H1 (cell line): ENCODE results near the gene LRIG2. TPM values are rescaled to one million over a fixed set of nuclear protein-coding genes. Genes with fewer than 3 reads are reported as not detected.

Experiments
- CTCF ChIA-PET: fragments of 300-600 bp; sonication (Branson Sonifier 250); formaldehyde crosslinking; loops from one replicate; lab custom pipeline; 2021; ENCODE audit not compliant: partially characterized antibody; lab: Charles Lee
- POLR2A ChIA-PET: fragments of 300-600 bp; sonication (Branson Sonifier 250); formaldehyde crosslinking; loops from one replicate; lab custom pipeline; 2021; ENCODE audit warnings: inconsistent platforms; ENCODE audit not compliant: partially characterized antibody; lab: Charles Lee
- DNase-seq, 2 experiments: peaks; one replicate each; pipeline versions ENCODE4 v3.0.0 to v3.0.0-alpha.2; 2010 to 2022; ENCODE audit warnings: low spot score in 2 of 2, low read depth in 1 of 2, mixed read lengths in 1 of 2
- FAIRE-seq: peaks from 2 replicates; lab custom pipeline; 2011; peaks lifted over from hg19 to GRCh38; lab: Jason Lieb, UNC
- H2AFZ ChIP-seq: 2 replicates; pipeline ENCODE4 v1.8.1; 2012; ENCODE audit warnings: low read length, inconsistent platforms
- H2AK5ac ChIP-seq: 2 replicates; pipeline ENCODE4 v1.6.1; 2013; ENCODE audit warnings: low read depth, low read length
- H2BK120ac ChIP-seq: replicated peaks from 2 replicates; pipeline ENCODE3; 2013; ENCODE audit warnings: low read depth, low read length, inconsistent platforms
- H2BK12ac ChIP-seq: 2 replicates; pipeline ENCODE4 v1.6.1; 2013; ENCODE audit warnings: low read depth, low read length
- H2BK15ac ChIP-seq: 2 replicates; pipeline ENCODE4 v1.6.1; 2013; ENCODE audit warnings: low read length
- H2BK20ac ChIP-seq: 2 replicates; pipeline ENCODE4 v1.6.1; 2013; ENCODE audit warnings: low read length
- H2BK5ac ChIP-seq: 2 replicates; pipeline ENCODE4 v1.6.1; 2013; ENCODE audit warnings: low read depth, low read length
- H3K14ac ChIP-seq: 2 replicates; pipeline ENCODE4 v1.6.1; 2013; ENCODE audit warnings: inconsistent platforms; ENCODE audit not compliant: insufficient read length
- H3K18ac ChIP-seq: 2 replicates; pipeline ENCODE4 v1.6.1; 2013; ENCODE audit warnings: low read length; ENCODE audit errors: extremely low read depth
- H3K23ac ChIP-seq: 2 replicates; pipeline ENCODE4 v1.6.1; 2013; ENCODE audit warnings: inconsistent platforms; ENCODE audit not compliant: insufficient read length
- H3K23me2 ChIP-seq: 2 replicates; pipeline ENCODE4 v1.6.1; 2013; ENCODE audit warnings: low read depth, low read length
- H3K27ac ChIP-seq: 2 replicates; pipeline ENCODE4 v1.6.1; 2011; ENCODE audit warnings: low read depth, low read length, inconsistent platforms
- H3K27me3 ChIP-seq, 4 experiments: replicated peaks in 1 of 4; 1 replicate in 1 of 4; 2 replicates in 3 of 4; pipeline versions ENCODE4 v1.6.1 to v1.8.1; 2011 to 2013; ENCODE audit warnings: low read length in 3 of 4, mild to moderate bottlenecking in 3 of 4, inconsistent platforms in 2 of 4, mixed read lengths in 2 of 4, moderate library complexity in 1 of 4; ENCODE audit not compliant: control insufficient read depth in 3 of 4, insufficient read depth in 3 of 4; ENCODE audit errors: extremely low read depth in 1 of 4
- H3K36me3 ChIP-seq, 4 experiments: 2 replicates each; pipeline versions ENCODE4 v1.6.1 to v1.8.1; 2011 to 2013; ENCODE audit warnings: mild to moderate bottlenecking in 4 of 4, low read length in 3 of 4, moderate library complexity in 2 of 4, control low read depth in 1 of 4, inconsistent platforms in 1 of 4; ENCODE audit not compliant: insufficient read depth in 4 of 4, control insufficient read depth in 2 of 4
- H3K4ac ChIP-seq: replicated peaks from 2 replicates; pipeline ENCODE3; 2013; ENCODE audit warnings: low read length, low read depth, mixed read lengths, inconsistent platforms; ENCODE audit not compliant: insufficient read length
- H3K4me1 ChIP-seq, 4 experiments: replicated peaks in 1 of 4; 1 replicate in 1 of 4; 2 replicates in 3 of 4; pipeline versions ENCODE4 v1.6.1 to v1.8.1; 2011 to 2013; ENCODE audit warnings: low read length in 3 of 4, inconsistent platforms in 2 of 4, mixed read lengths in 1 of 4; ENCODE audit not compliant: insufficient read depth in 4 of 4, control insufficient read depth in 3 of 4
- H3K4me2 ChIP-seq, 2 experiments: 2 replicates each; pipeline versions ENCODE4 v1.6.1 to v1.8.1; 2011 to 2013; ENCODE audit warnings: low read depth in 2 of 2, low read length in 2 of 2, control low read depth in 1 of 2, inconsistent platforms in 1 of 2, mild to moderate bottlenecking in 1 of 2; ENCODE audit not compliant: insufficient read depth in 1 of 2
- H3K4me3 ChIP-seq, 4 experiments: fragments of 200-600, 300-600 bp in 1 of 4; sonication (generic), shearing (Covaris generic), sonication (Bioruptor Twin) in 1 of 4; 2 replicates each; pipeline versions ENCODE4 v1.5.1 to v1.8.1; 2011 to 2016; ENCODE audit warnings: low read length in 4 of 4, low read depth in 3 of 4, control low read depth in 2 of 4, inconsistent platforms in 2 of 4, mild to moderate bottlenecking in 2 of 4, mixed read lengths in 1 of 4, moderate library complexity in 1 of 4; ENCODE audit not compliant: insufficient read depth in 2 of 4; ENCODE audit errors: extremely low read depth in 1 of 4
- H3K56ac ChIP-seq: replicated peaks from 2 replicates; pipeline ENCODE3; 2013; ENCODE audit warnings: low read depth, mild to moderate bottlenecking, mixed read lengths, low read length, inconsistent platforms; ENCODE audit not compliant: insufficient read length
- H3K79me1 ChIP-seq: 2 replicates; pipeline ENCODE4 v1.6.1; 2013; ENCODE audit warnings: low read depth, low read length, control low read depth
- H3K79me2 ChIP-seq, 2 experiments: 2 replicates each; pipeline versions ENCODE4 v1.6.1 to v1.8.1; 2012 to 2013; ENCODE audit warnings: low read length in 2 of 2, mild to moderate bottlenecking in 2 of 2, inconsistent platforms in 1 of 2; ENCODE audit not compliant: insufficient read depth in 2 of 2, control insufficient read depth in 1 of 2
- H3K9ac ChIP-seq, 4 experiments: replicated peaks in 1 of 4; 1 replicate in 1 of 4; 2 replicates in 3 of 4; pipeline versions ENCODE4 v1.6.1 to v1.8.1; 2011 to 2013; ENCODE audit warnings: low read depth in 3 of 4, low read length in 3 of 4, control low read depth in 2 of 4, mild to moderate bottlenecking in 2 of 4, moderate library complexity in 2 of 4, inconsistent platforms in 1 of 4; ENCODE audit errors: extremely low read depth in 1 of 4
- H3K9me3 ChIP-seq, 2 experiments: 2 replicates each; pipeline versions ENCODE4 v1.6.1 to v1.8.1; 2012 to 2013; ENCODE audit warnings: mild to moderate bottlenecking in 2 of 2, moderate library complexity in 2 of 2, control low read depth in 1 of 2, inconsistent platforms in 1 of 2, low read depth in 1 of 2, low read length in 1 of 2, mixed read lengths in 1 of 2; ENCODE audit not compliant: insufficient read depth in 2 of 2
- H4K20me1 ChIP-seq, 2 experiments: replicated peaks in 1 of 2; 2 replicates each; pipeline versions ENCODE3 to v1.8.1; 2011 to 2013; ENCODE audit warnings: inconsistent platforms in 2 of 2, low read length in 2 of 2, mild to moderate bottlenecking in 1 of 2; ENCODE audit not compliant: insufficient read depth in 2 of 2, control insufficient read depth in 1 of 2
- H4K5ac ChIP-seq: 2 replicates; pipeline ENCODE4 v1.6.1; 2013; ENCODE audit warnings: low read length, low read depth, mixed read lengths, inconsistent platforms; ENCODE audit not compliant: insufficient read length
- H4K8ac ChIP-seq: 2 replicates; pipeline ENCODE4 v1.8.0; 2013; ENCODE audit warnings: mild to moderate bottlenecking, moderate library complexity, low read length, inconsistent platforms; ENCODE audit not compliant: insufficient read depth; ENCODE audit errors: extremely low read depth
- H4K91ac ChIP-seq: replicated peaks from 2 replicates; pipeline ENCODE3; 2013; ENCODE audit warnings: low read length, mixed read lengths, inconsistent platforms; ENCODE audit not compliant: insufficient read length
- EP300 ChIP-seq, 2 experiments: IDR thresholded peaks; 1 replicate in 1 of 2; 2 replicates in 1 of 2; pipeline ENCODE4 v1.6.1; 2011 to 2012; ENCODE audit warnings: low read depth in 2 of 2, low read length in 2 of 2, mild to moderate bottlenecking in 2 of 2, borderline replicate concordance in 1 of 2, inconsistent platforms in 1 of 2, moderate library complexity in 1 of 2
- GABPA ChIP-seq: IDR thresholded peaks from 2 replicates; pipeline ENCODE4 v1.6.1; 2011; ENCODE audit warnings: mild to moderate bottlenecking, low read length, moderate library complexity, borderline replicate concordance; ENCODE audit not compliant: insufficient read depth
- GTF2F1 ChIP-seq: IDR thresholded peaks from 2 replicates; pipeline ENCODE4 v1.6.1; 2012; ENCODE audit warnings: low read depth, low read length, improper control_type of control experiment, borderline replicate concordance
- SIN3A ChIP-seq, 2 experiments: IDR thresholded peaks in 1 of 2; conservative IDR thresholded peaks in 1 of 2; 2 replicates each; pipeline ENCODE4 v1.6.1; 2011 to 2012; ENCODE audit warnings: low read length in 2 of 2, improper control_type of control experiment in 1 of 2, low read depth in 1 of 2, mild to moderate bottlenecking in 1 of 2
- SIX5 ChIP-seq: IDR thresholded peaks from 2 replicates; pipeline ENCODE4 v1.6.1; 2011; ENCODE audit warnings: mild to moderate bottlenecking, low read depth, low read length
- SRF ChIP-seq: IDR thresholded peaks from 2 replicates; pipeline ENCODE4 v1.6.1; 2011; ENCODE audit warnings: mild to moderate bottlenecking, low read depth, low read length, moderate library complexity
- TAF7 ChIP-seq: optimal IDR thresholded peaks from 2 replicates; pipeline ENCODE3; 2011; ENCODE audit warnings: low read depth, mild to moderate bottlenecking, inconsistent platforms, low read length, moderate library complexity, borderline replicate concordance
- TCF12 ChIP-seq: IDR thresholded peaks from 2 replicates; pipeline ENCODE4 v1.6.1; 2011; ENCODE audit warnings: low read depth, mild to moderate bottlenecking, low read length
- ZNF274 ChIP-seq: IDR thresholded peaks from 2 replicates; pipeline ENCODE4 v1.7.0; 2012; ENCODE audit warnings: low read length, borderline replicate concordance; ENCODE audit errors: extremely low read depth
- WGBS, 2 experiments: shearing (Covaris generic) in 1 of 2; methylation state at CpG; one replicate each; pipeline versions ENCODE4 v1.1.6 to v1.1.7; 2013 to 2015; ENCODE audit warnings: low lambda C conversion rate in 2 of 2, mixed read lengths in 2 of 2, inconsistent platforms in 1 of 2, low coverage in 1 of 2, missing lambda C conversion rate in 1 of 2; ENCODE audit not compliant: insufficient replicate concordance in 2 of 2, insufficient coverage in 1 of 2, insufficient read length in 1 of 2; ENCODE audit errors: extremely low coverage in 1 of 2, missing lambda C conversion rate in 1 of 2; 5-methylcytosine and 5-hydroxymethylcytosine counted together
- polyA plus RNA-seq, 7 experiments: library from polyadenylated mRNA; depleted of rRNA in 3 of 7; stranded (reverse) in 5 of 7; unstranded in 2 of 7; fragments of >200 nt in 5 of 7; fragments of 200-250 nt in 2 of 7; gene quantifications; 1 replicate in 5 of 7; 2 replicates in 1 of 7; 4 replicates in 1 of 7; pipeline versions ENCODE4 v1.2.1 to v1.2.3, GENCODE V29; 2011 to 2013; ENCODE audit warnings: missing spikeins in 2 of 7, mixed read lengths in 2 of 7
- total RNA-seq: library from RNA; stranded (reverse); fragmentation: NEBNext Ultra II Directional; extraction: Animal tissue kit (Norgen Biotek cat#: 25700); gene quantifications from 2 replicates; pipeline ENCODE4 v1.2.1, GENCODE V29; 2021
- TF ChIP-seq, protein P1 (sequence below): IDR thresholded peaks from 2 replicates; pipeline ENCODE4 v1.6.1; 2012; ENCODE audit warnings: inconsistent platforms
- TF ChIP-seq, protein P2 (sequence below): IDR thresholded peaks from 2 replicates; pipeline ENCODE4 v1.6.1; 2011; ENCODE audit warnings: low read depth, mild to moderate bottlenecking, low read length; ENCODE audit not compliant: insufficient read depth

LRIG2 gene
- total and polyA plus RNA-seq, 2 of the 8 experiments (the other 6 are each of a cell fraction or from before 2014, with no cell fraction given), result 16.2 to 20.9 TPM

GRCh38 chr1:113147826-113148225 is 74.8 kb downstream of the LRIG2 start:
- no peak overlapping the region for H4K5ac ChIP-seq
- no peak overlapping the region for H3K23ac ChIP-seq
- peaks cover 0 to 6% (median 0%) of the 10 kb centered on the region in 4 experiments; a peak in 1 of 7 replicates for H3K4me1 ChIP-seq
- no peak overlapping the region for H2BK12ac ChIP-seq
- H3K23me2 ChIP-seq, result no peaks in the 10 kb centered on the region
- no peaks in the 10 kb centered on the region for H3K27me3 ChIP-seq
- no peak overlapping the region for H3K9ac ChIP-seq
- no peak overlapping the region for H2BK20ac ChIP-seq
- H3K9me3 ChIP-seq, result no peaks in the 10 kb centered on the region
- H2AK5ac ChIP-seq, result no peak overlapping the region
- no peak overlapping the region for H3K4ac ChIP-seq
- no peak overlapping the region for H3K27ac ChIP-seq
- H2AFZ ChIP-seq, result no peak overlapping the region
- no peak overlapping the region for H3K4me3 ChIP-seq
- no peak for DNase-seq
- H2BK5ac ChIP-seq, result no peak overlapping the region; the same call in 1 of the 2 replicates
- WGBS, 2 experiments, result 68% methylated on average over 4 of the region's 4 CpGs; no CpG with 5 or more reads in 1 of the 2 experiments
- H2BK120ac ChIP-seq, result no peak overlapping the region
- CTCF ChIA-PET, result interaction anchor here (0.6 to 1.6 kb wide), 5 partner anchors 8 to 134 kb away, joined by 3 to 5 read pairs (median 3); no protein-coding TSS in a partner anchor
- H3K79me1 ChIP-seq, result no peaks in the 10 kb centered on the region
- no peaks in the 10 kb centered on the region for H3K36me3 ChIP-seq
- no peak overlapping the region for H3K14ac ChIP-seq
- no peak overlapping the region for H3K4me2 ChIP-seq
- no peaks in the 10 kb centered on the region for H4K20me1 ChIP-seq
- no peak overlapping the region for H3K56ac ChIP-seq
- no peaks in the 10 kb centered on the region; a peak in 1 of 4 replicates for H3K79me2 ChIP-seq
- FAIRE-seq, result no peak
- no peak overlapping the region for H4K91ac ChIP-seq
- H4K8ac ChIP-seq, result no peak overlapping the region
- POLR2A ChIA-PET, result interaction anchor here (1.1 kb wide), 1 partner anchor 15 kb away, joined by 3 read pairs; no protein-coding TSS in a partner anchor
- no peak overlapping the region; the same call in 1 of the 2 replicates for H3K18ac ChIP-seq
- H2BK15ac ChIP-seq, result no peak overlapping the region
- no peak for TF ChIP-seq SRF
- TF ChIP-seq SIX5, result no peak
- no peak for TF ChIP-seq ZNF274
- TF ChIP-seq TAF7, result no peak
- TF ChIP-seq EP300 (IDR thresholded peaks at IDR 0.05; ENCODE audit: borderline replicate concordance in 1 of 2, low read depth in 2 of 2, low read length in 2 of 2), result no peak
- no peak for TF ChIP-seq SIN3A (conservative IDR thresholded peaks at IDR 0.05 in 1 of 2, IDR thresholded peaks at IDR 0.05 in 1 of 2; ENCODE audit: low read depth in 1 of 2, low read length in 2 of 2)
- TF ChIP-seq TCF12, result no peak
- no peak for TF ChIP-seq GTF2F1
- TF ChIP-seq, protein P1, sequence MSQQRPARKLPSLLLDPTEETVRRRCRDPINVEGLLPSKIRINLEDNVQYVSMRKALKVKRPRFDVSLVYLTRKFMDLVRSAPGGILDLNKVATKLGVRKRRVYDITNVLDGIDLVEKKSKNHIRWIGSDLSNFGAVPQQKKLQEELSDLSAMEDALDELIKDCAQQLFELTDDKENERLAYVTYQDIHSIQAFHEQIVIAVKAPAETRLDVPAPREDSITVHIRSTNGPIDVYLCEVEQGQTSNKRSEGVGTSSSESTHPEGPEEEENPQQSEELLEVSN, result no peak
- no peak for TF ChIP-seq GABPA
- TF ChIP-seq, protein P2, sequence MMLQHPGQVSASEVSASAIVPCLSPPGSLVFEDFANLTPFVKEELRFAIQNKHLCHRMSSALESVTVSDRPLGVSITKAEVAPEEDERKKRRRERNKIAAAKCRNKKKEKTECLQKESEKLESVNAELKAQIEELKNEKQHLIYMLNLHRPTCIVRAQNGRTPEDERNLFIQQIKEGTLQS, result no peak
